SH-SY5Y (cell line): Measurements from ENCODE around the gene LPCAT2.

Experiments
- GATA2 ChIP-seq: IDR thresholded peaks from 2 replicates; pipeline ENCODE4 v1.6.1; 2011; ENCODE audit warnings: mild to moderate bottlenecking, low read depth, low read length
- GATA3 ChIP-seq: IDR thresholded peaks from 2 replicates; pipeline ENCODE4 v1.6.1; 2011; ENCODE audit warnings: low read depth, mild to moderate bottlenecking, low read length, moderate library complexity

The LPCAT2 gene

GRCh38 chr16:55508941-55509931 lies at the start of gene LPCAT2:
Gene LPCAT2, plus strand, starts transcription at chr16:55509072. Its CDS starts 110 bp downstream, at chr16:55509182.
- no peak for TF ChIP-seq GATA3
- no peak for TF ChIP-seq GATA2

- TF ChIP-seq GATA2 = no peak
- TF ChIP-seq GATA3 = no peak
These were observed 46.6 kb upstream of the LPCAT2 start for GRCh38 chr16:55462241-55462640.

- TF ChIP-seq GATA3 = no peak
- TF ChIP-seq GATA2 = no peak
These were observed 44.5 kb upstream of the LPCAT2 start for GRCh38 chr16:55464375-55464774.

DNA sequence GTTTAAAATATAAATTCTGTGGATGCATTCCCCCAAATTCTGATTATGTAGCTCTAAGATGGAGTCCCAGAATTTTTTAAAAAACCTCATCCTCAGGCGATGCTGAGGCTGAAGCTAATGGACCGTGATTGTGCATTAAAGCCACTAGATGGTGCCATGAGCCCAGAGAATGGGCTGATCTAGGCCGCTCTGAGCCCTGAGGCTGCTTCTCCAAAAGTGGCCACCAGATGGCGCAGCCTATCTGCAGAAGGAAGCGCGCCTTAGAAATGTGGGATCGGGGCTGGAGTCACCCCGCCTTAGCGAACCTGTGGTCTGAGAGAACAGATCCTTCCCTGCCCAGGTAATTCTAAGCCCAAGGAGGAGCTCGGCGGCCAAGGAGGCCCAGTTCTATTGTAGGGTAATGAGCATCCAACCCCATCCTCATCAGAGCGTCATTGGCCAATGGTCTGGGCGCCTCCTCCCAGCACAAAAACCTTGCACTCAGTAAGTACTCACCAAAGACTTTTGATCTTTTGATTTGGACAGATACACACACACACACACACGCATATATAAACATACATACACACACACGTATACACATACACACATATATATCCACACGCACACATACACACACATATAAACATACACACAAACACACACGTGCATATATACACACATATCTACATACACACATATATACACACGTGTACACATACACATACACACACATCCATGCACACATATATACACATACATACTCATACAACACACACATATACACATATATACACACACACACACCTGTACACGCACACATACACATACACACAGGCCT lies 43.6 kb upstream of the LPCAT2 start:
- TF ChIP-seq GATA2 (no peak), GATA3 (no peak)

DNA sequence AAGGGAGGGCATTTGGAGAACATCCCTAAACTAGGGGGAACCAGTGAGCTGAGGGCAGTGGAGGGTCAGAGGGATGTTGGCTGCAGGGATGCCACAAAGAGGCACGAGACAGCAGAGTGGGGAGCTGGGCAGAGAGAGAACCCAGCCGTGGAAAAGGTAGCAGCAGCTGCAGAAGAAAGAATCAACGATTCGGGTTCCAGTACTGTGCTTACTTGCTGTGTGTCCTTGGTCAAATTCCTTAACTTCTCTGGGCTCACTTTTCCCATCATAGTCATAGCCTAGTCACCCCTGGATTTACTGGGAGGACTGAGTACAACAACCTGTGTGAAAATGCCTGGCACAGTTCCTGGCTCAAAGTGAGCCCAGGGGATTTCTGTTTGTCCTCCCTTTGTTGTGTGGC lies 42.7 kb upstream of the LPCAT2 start:
- TF ChIP-seq GATA2 = no peak
- no peak for TF ChIP-seq GATA3

- TF ChIP-seq GATA3 (no peak), GATA2 (no peak)
These were observed 41.0 kb upstream of the LPCAT2 start for GRCh38 chr16:55467898-55468297.

- no peak for TF ChIP-seq GATA2
- no peak for TF ChIP-seq GATA3
These were observed 40.4 kb upstream of the LPCAT2 start for GRCh38 chr16:55468352-55468990.

DNA sequence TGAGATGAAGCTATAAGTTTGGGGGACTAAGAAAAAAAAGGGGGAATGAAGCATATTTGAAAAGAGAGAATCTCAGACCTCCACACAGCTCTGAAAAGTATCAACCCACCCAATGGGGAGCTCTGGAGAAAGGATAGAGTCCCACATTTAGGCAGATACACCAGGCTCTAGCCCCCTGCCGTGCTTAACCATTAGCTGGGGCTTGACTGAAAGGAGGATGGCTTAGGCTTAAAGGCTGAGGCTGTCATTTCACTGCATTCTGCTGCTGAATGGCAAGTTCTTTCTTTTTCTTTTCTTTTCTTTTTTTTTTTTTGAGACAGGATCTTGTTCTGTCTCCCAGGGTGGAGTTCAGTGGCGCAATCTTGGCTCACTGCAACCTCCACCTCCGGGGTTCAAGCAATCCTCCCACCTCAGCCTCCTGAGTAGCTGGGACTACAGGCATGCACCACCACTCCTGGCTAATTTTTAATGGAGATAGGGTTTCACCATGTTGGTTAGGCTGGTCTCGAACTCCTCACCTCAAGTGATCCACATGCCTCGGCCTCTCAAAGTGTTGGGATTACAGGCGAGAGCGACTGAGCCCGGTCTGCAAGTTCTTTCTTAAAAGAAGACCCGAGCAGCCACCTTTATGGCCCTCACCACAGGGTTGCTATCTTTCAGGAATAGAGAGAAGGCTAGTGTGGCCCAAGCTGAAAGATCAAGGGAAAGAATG lies 38.9 kb upstream of the LPCAT2 start:
- TF ChIP-seq GATA2 = no peak
- no peak for TF ChIP-seq GATA3

GRCh38 chr16:55470533-55471371 lies 38.1 kb upstream of the LPCAT2 start:
- no peak for TF ChIP-seq GATA2
- no peak for TF ChIP-seq GATA3

GRCh38 chr16:55471448-55472097 lies 37.3 kb upstream of the LPCAT2 start:
- TF ChIP-seq GATA2 (no peak), GATA3 (no peak)

DNA sequence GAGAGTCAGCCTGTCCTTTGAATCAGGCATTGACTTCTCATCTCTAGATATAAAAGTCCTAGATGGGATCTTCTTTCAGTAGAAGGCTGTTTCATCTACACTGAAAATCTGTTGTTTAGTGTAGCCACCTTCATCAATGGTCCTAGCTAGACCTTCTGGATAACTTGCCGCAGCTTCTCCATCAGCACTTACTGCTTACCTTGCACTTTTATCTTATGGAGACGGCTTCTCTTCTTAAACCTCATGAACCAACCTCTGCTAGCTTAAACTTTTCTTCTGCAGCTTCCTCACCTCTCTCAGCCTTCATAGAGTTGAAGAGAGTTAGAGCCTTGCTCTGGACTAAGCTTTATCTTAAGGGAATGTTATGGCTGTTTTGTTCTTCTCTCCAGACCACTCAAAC lies 35.3 kb upstream of the LPCAT2 start:
- TF ChIP-seq GATA2 (no peak), GATA3 (no peak)

DNA sequence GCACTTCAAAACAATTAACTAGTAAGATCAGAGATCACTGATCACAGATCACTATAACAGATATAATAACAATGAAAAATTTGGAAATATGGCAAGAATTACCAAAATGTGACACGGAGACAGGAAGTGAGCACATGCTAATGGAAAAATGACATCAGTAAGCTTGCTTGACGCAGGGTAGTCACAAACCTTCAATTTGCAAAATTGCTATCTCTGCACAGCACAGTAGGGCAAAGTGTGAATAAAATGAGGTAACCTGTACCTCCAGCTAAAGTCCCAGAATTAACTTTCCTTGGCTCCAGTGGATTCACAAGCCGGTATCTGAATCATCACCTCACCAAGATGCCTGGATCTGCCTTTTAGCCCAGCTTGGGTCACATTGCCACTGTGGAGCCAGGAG lies 34.1 kb upstream of the LPCAT2 start:
- TF ChIP-seq GATA2 = no peak
- TF ChIP-seq GATA3 = no peak

GRCh38 chr16:55475919-55476318 lies 33.0 kb upstream of the LPCAT2 start:
- TF ChIP-seq GATA2 (no peak), GATA3 (no peak)
